Fibroblast of lung (primary cell): ENCODE results near the gene SSUH2. TPM values are rescaled to one million over a fixed set of nuclear protein-coding genes. Genes with fewer than 3 reads are reported as not detected.

ENCODE experiments used
- DNase-seq, 2 donors: peaks; one replicate each; pipeline versions ENCODE4 v3.0.0 to v3.0.0-alpha.2; 2010; ENCODE audit warnings: low read depth in 2 of 2
- H2AFZ ChIP-seq: 2 replicates; pipeline ENCODE4 v1.5.1; 2012; ENCODE audit warnings: low read length, control low read depth, inconsistent platforms
- H3K27ac ChIP-seq: 2 replicates; pipeline ENCODE4 v1.5.1; 2011; ENCODE audit warnings: low read length, control low read depth; ENCODE audit not compliant: insufficient read depth
- H3K27me3 ChIP-seq: 2 replicates; pipeline ENCODE4 v1.5.1; 2011; ENCODE audit warnings: mild to moderate bottlenecking, low read length; ENCODE audit not compliant: control insufficient read depth, insufficient read depth
- H3K36me3 ChIP-seq: 2 replicates; pipeline ENCODE4 v1.5.1; 2011; ENCODE audit warnings: low read length; ENCODE audit not compliant: control insufficient read depth, insufficient read depth
- H3K4me1 ChIP-seq: 2 replicates; pipeline ENCODE4 v1.5.1; 2011; ENCODE audit warnings: low read length; ENCODE audit not compliant: control insufficient read depth, insufficient read depth; ENCODE audit errors: extremely low read depth
- H3K4me2 ChIP-seq: 2 replicates; pipeline ENCODE4 v1.5.1; 2011; ENCODE audit warnings: low read length, control low read depth; ENCODE audit not compliant: insufficient read depth; ENCODE audit errors: extremely low read depth
- H3K4me3 ChIP-seq, 4 experiments: fragments of 200-600 bp in 1 of 4; sonication (generic) in 1 of 4; replicated peaks in 1 of 4; 2 replicates each; pipeline ENCODE4 v1.5.1; 2011 to 2016; ENCODE audit warnings: low read length in 4 of 4, low read depth in 3 of 4, mild to moderate bottlenecking in 3 of 4, control low read depth in 2 of 4, inconsistent platforms in 1 of 4, mixed read lengths in 1 of 4; ENCODE audit not compliant: insufficient read depth in 1 of 4; ENCODE audit errors: control extremely low read depth in 1 of 4
- H3K79me2 ChIP-seq: 2 replicates; pipeline ENCODE4 v1.5.1; 2012; ENCODE audit warnings: mild to moderate bottlenecking, low read length, inconsistent platforms; ENCODE audit not compliant: control insufficient read depth, insufficient read depth
- H3K9ac ChIP-seq: 2 replicates; pipeline ENCODE4 v1.5.1; 2011; ENCODE audit warnings: mild to moderate bottlenecking, low read length, control low read depth; ENCODE audit not compliant: insufficient read depth
- H3K9me3 ChIP-seq: 2 replicates; pipeline ENCODE4 v1.5.1; 2012; ENCODE audit warnings: low read depth, low read length; ENCODE audit not compliant: control insufficient read depth, insufficient read depth
- H4K20me1 ChIP-seq: 2 replicates; pipeline ENCODE4 v1.5.1; 2011; ENCODE audit warnings: low read length; ENCODE audit not compliant: control insufficient read depth, insufficient read depth; ENCODE audit errors: extremely low read depth
- EZH2 ChIP-seq: IDR thresholded peaks from 2 replicates; pipeline ENCODE4 v1.5.1; 2012; ENCODE audit warnings: low read length, control low read depth, mild to moderate bottlenecking; ENCODE audit errors: missing control alignments
- polyA plus RNA-seq, 2 donors: library from polyadenylated mRNA; depleted of rRNA in 1 of 2; stranded (reverse) in 1 of 2; unstranded in 1 of 2; fragments of >200 nt; gene quantifications; 2 replicates each; pipeline ENCODE4 v1.2.1, GENCODE V29; 2011 to 2012; ENCODE audit warnings: missing spikeins in 1 of 2
- total RNA-seq: library from RNA; depleted of rRNA; stranded (reverse); fragments of >200 nt; gene quantifications from 2 replicates; pipeline ENCODE4 v1.2.1, GENCODE V29; 2014
- TF ChIP-seq, protein P1 (sequence below), 2 donors: IDR thresholded peaks in 1 of 2; conservative IDR thresholded peaks in 1 of 2; 1 replicate in 1 of 2; 2 replicates in 1 of 2; pipeline ENCODE4 v1.5.1; 2011 to 2012; ENCODE audit warnings: low read length in 2 of 2, control low read depth in 1 of 2, inconsistent platforms in 1 of 2, low read depth in 1 of 2, mild to moderate bottlenecking in 1 of 2

SSUH2 gene
- total and polyA plus RNA-seq, 2 donors (not counting 1 experiment from before 2014, with no cell fraction given): 0.02 TPM; not detected in 1

DNA sequence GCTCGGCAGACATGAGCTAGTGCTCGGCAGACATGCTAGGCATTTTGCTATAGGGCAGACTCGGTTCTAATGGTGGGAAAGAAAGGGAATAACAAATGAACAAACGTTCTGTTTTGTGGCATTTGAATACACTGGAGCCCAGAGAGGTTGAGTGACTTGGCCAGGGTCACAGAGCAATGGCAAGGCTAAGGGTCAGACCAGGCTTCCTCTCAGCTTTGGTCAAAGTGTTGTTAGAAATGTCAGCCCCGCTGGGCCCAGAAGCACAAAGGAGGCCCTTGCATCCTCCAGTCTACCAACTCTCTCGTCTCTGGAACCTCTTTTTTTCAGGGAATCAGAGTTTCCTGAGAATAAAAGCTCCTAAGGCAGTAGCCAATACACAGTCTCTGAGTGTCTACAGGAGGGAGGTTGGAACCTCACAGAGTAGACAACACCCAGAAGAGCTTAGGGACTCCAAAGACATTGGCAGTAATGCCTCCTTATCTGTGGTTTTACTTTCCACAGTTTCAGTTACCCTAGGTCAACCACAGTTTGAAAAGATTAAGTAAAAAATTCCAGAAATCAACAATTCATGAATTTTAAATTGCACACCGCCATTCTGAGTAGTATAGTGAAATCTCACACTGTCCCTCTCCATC, 47.3 kb downstream of the SSUH2 start:
- Histone ChIP-seq H3K9me3 (no peaks in the 10 kb centered on the region), H4K20me1 (no peaks in the 10 kb centered on the region), H3K27ac (no peak overlapping the region), H3K4me1 (no peaks in the 10 kb centered on the region), H3K27me3 (no peaks in the 10 kb centered on the region), H3K9ac (no peak overlapping the region), H3K79me2 (no peaks in the 10 kb centered on the region), H3K4me3 (no peak overlapping the region), H3K4me2 (no peak overlapping the region), H3K36me3 (no peaks in the 10 kb centered on the region), H2AFZ (no peak overlapping the region)
- TF ChIP-seq, protein P1, sequence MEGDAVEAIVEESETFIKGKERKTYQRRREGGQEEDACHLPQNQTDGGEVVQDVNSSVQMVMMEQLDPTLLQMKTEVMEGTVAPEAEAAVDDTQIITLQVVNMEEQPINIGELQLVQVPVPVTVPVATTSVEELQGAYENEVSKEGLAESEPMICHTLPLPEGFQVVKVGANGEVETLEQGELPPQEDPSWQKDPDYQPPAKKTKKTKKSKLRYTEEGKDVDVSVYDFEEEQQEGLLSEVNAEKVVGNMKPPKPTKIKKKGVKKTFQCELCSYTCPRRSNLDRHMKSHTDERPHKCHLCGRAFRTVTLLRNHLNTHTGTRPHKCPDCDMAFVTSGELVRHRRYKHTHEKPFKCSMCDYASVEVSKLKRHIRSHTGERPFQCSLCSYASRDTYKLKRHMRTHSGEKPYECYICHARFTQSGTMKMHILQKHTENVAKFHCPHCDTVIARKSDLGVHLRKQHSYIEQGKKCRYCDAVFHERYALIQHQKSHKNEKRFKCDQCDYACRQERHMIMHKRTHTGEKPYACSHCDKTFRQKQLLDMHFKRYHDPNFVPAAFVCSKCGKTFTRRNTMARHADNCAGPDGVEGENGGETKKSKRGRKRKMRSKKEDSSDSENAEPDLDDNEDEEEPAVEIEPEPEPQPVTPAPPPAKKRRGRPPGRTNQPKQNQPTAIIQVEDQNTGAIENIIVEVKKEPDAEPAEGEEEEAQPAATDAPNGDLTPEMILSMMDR (conservative IDR thresholded peaks at IDR 0.05 in 1 of 2, IDR thresholded peaks at IDR 0.05 in 1 of 2; ENCODE audit: low read depth in 1 of 2, low read length in 2 of 2): no peak
- no peak for TF ChIP-seq EZH2
- peak in 1 of 2 donors; percentile 53 for DNase-seq

DNA sequence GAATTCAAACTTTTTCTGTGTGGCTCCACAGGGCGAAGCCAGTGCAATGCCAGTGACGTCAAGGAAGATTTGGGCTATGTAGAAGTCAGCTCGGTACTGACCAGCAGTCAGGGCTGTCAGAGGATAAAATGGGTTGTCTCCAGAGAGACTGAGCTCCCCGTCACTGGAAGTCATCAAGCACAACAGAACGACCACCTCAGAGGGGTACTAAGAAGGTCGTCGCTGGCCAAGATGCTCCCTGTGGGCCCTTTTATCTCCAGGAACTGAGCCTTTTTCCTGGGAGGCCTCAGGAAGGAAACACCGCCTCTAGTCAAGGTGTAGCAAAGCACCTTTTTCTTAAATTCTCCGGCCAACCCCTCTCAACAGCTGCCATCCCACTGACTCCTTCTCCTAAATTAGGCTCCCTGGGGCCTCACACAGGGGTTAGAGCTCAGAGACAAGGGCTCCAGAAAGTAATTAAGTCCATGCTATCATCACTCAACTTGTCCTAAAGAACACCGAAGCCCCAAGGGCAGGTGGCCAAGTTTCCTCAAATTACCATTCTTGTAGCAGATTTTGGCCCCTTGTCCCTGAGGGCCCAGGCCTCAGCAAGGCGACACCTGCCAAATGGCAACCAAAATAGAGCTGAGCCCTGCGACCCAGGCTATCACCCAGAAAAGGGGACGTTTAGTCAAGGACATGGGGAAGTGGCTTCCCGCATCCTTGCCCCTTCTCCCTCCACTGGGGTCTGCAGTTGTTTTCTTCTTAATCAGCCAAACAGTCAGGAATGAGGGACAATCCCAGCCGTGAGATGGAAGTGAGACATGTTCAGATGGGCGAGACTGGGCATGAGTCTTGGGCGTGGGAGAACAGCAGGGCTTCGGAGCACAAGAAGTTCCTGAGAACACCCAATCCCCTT, 48.0 kb downstream of the SSUH2 start:
- Histone ChIP-seq H3K36me3 (no peaks in the 10 kb centered on the region), H3K79me2 (no peaks in the 10 kb centered on the region), H3K9ac (no peak overlapping the region), H3K9me3 (no peaks in the 10 kb centered on the region), H3K27me3 (no peaks in the 10 kb centered on the region), H3K4me1 (no peaks in the 10 kb centered on the region), H3K4me2 (no peak overlapping the region), H3K4me3 (no peak overlapping the region), H2AFZ (no peak overlapping the region), H3K27ac (no peak overlapping the region), H4K20me1 (no peaks in the 10 kb centered on the region)
- no peak for DNase-seq
- no peak for TF ChIP-seq EZH2
- TF ChIP-seq, protein P1 (conservative IDR thresholded peaks at IDR 0.05 in 1 of 2, IDR thresholded peaks at IDR 0.05 in 1 of 2; ENCODE audit: low read depth in 1 of 2, low read length in 2 of 2): no peak

DNA sequence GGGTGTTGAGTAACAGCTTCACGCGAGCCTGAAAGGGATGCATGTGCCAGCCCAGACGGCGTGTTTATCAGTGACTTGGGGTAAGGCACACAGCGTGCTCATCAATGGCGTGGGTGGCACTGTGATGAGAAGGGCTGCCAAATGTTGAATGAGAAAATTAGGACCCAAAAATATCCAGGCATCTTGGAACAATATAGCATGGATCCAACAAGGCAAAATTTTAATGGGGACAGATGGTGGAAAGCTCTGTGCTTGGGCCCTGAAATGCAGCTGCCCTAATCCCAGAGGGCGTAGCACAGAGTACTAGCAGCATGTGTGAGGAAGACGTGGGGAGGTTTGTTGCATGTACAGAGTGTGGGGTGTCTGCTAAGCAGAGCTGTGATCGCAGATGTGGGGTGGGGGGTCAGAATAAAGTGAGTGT, 48.9 kb downstream of the SSUH2 start:
- Histone ChIP-seq H4K20me1 (no peaks in the 10 kb centered on the region), H3K9ac (no peak overlapping the region), H3K4me3 (no peak overlapping the region), H3K4me2 (no peak overlapping the region), H3K9me3 (no peaks in the 10 kb centered on the region), H3K79me2 (no peaks in the 10 kb centered on the region), H3K27me3 (no peaks in the 10 kb centered on the region), H3K36me3 (no peaks in the 10 kb centered on the region), H3K4me1 (no peaks in the 10 kb centered on the region), H3K27ac (no peak overlapping the region), H2AFZ (no peak overlapping the region)
- TF ChIP-seq, protein P1 (conservative IDR thresholded peaks at IDR 0.05 in 1 of 2, IDR thresholded peaks at IDR 0.05 in 1 of 2; ENCODE audit: low read depth in 1 of 2, low read length in 2 of 2): no peak
- no peak for TF ChIP-seq EZH2
- DNase-seq: no peak
